Large intestine (tissue), 3 donors: ENCODE data around the gene EIF2AK2. TPM values are rescaled to one million over a fixed set of nuclear protein-coding genes. Genes with fewer than 3 reads are reported as not detected.

Experiments
- DNase-seq, 2 donors: peaks; one replicate each; pipeline versions ENCODE4 v3.0.0 to v3.0.0-alpha.2; 2013
- H3K27ac ChIP-seq: one replicate; pipeline ENCODE4 v1.5.1; 2013; ENCODE audit warnings: low read length
- H3K27me3 ChIP-seq: 2 replicates; pipeline ENCODE4 v1.6.1; 2013; ENCODE audit warnings: low read length; ENCODE audit not compliant: control insufficient read depth, insufficient read depth
- H3K36me3 ChIP-seq: 2 replicates; pipeline ENCODE4 v1.6.1; 2013; ENCODE audit warnings: low read length; ENCODE audit not compliant: control insufficient read depth, insufficient read depth
- H3K4me1 ChIP-seq: one replicate; pipeline ENCODE4 v1.6.1; 2013; ENCODE audit warnings: low read length; ENCODE audit not compliant: control insufficient read depth, insufficient read depth
- H3K4me3 ChIP-seq: one replicate; pipeline ENCODE4 v1.5.1; 2013; ENCODE audit warnings: low read length
- H3K9me3 ChIP-seq: one replicate; pipeline ENCODE4 v1.6.1; 2013; ENCODE audit warnings: mild to moderate bottlenecking, low read depth, low read length, moderate library complexity; ENCODE audit not compliant: control insufficient read depth
- WGBS: methylation state at CpG from one replicate; pipeline ENCODE4 v1.1.5; 2013; ENCODE audit warnings: low lambda C conversion rate; ENCODE audit not compliant: insufficient coverage; 5-methylcytosine and 5-hydroxymethylcytosine counted together
- polyA plus RNA-seq: library from polyadenylated mRNA; unstranded; fragments of 120-200 nt; gene quantifications from one replicate; pipeline ENCODE4 v1.2.1, GENCODE V29; 2013

Gene EIF2AK2
- polyA plus RNA-seq, 1 donor: 28.6 TPM

DNA sequence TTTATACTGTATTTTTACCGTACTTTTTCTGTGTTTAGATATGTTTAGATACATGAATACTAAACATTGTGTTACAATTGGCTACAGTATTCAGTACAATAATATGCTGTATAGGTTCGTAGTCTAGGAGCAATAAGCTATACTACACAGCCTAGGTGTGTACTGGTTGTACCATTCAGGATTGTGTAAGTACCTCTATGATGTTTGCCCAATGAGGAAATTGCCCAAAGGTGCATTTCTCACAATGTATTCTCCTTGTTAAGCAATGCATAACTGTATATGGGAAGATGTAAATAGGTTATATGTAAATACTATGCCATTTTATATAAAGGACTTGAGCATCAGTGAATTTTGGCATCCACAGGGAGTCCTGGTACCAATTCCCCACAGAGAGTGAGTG, 10.7 kb downstream of the EIF2AK2 start:
- no peaks in the 10 kb centered on the region for H3K9me3 ChIP-seq
- no peaks in the 10 kb centered on the region for H3K27me3 ChIP-seq
- no peak overlapping the region for H3K27ac ChIP-seq
- H3K4me1 ChIP-seq: peaks cover 2% of the 10 kb centered on the region
- no CpG with 5 or more reads among the region's 2 CpGs for WGBS
- H3K36me3 ChIP-seq: peaks cover 40% of the 10 kb centered on the region
- H3K4me3 ChIP-seq: no peak overlapping the region
- DNase-seq: no peak

DNA sequence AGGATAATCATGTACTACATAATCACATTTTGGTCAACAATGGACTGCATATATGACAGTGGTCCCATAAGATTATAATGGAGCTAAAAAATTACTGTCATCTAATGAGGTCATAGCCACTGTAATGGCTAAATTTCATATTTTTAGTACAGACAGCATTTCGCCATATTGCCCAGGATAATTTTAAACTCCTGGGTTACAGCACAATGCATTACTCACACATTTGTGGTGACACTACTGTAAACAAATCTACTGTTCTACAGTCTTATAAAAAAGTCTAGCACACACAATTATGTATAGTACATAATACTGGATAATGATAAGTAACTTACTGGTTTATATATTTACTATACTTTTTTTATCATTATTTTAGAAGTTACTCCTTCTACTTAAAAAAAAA, 12.8 kb downstream of the EIF2AK2 start:
- WGBS: no CpG with 5 or more reads among the region's 1 CpG
- Histone ChIP-seq H3K27ac (no peak overlapping the region), H3K4me1 (no peaks in the 10 kb centered on the region)

DNA sequence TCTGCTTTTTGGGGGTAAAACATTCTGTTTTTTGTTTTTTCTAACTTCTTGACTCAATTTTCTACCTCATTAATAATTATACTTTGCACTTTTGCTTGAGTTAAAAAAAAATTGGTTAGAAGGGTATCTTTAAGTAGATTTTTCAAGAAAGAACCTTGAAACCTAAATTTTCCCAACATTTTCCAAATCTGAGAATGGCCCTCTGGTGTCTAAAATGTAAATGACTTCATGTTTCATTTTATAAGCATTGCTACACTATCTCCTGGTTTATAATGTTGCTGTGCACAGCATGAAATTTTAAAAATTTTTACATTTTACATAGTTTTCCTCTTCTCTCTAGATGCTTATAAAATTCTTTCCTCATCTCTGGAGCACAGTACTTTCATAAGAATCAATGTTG, 14.2 kb downstream of the EIF2AK2 start:
- no peaks in the 10 kb centered on the region for H3K9me3 ChIP-seq
- H3K27ac ChIP-seq: no peak overlapping the region
- no peak overlapping the region for H3K4me3 ChIP-seq
- peaks cover 54% of the 10 kb centered on the region for H3K36me3 ChIP-seq
- no peaks in the 10 kb centered on the region for H3K4me1 ChIP-seq
- DNase-seq: no peak
- H3K27me3 ChIP-seq: no peaks in the 10 kb centered on the region

More for the DNA sequence above, 12.8 kb downstream of the EIF2AK2 start:
- H3K9me3 ChIP-seq: no peaks in the 10 kb centered on the region
- peaks cover 51% of the 10 kb centered on the region for H3K36me3 ChIP-seq
- no peak for DNase-seq
- no peaks in the 10 kb centered on the region for H3K27me3 ChIP-seq
- no peak overlapping the region for H3K4me3 ChIP-seq

DNA sequence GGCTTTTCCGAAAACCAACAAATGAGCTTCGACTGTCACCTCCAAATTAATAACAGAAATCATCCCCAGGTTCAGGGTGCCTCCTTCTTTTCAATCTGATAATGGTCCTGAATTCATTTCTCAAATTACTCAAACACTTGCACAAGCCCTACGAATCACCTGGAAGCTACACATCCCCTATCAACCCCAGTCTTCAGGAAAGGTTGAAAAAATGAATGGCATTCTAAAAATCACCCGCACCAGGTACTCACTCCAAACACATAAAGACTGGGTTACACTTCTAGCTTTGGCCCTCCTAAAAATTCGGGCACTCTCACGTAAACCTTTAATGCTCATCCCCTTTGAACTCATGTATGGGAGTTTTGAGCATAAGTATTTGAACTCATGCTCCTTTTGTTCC, 23.9 kb downstream of the EIF2AK2 start:
- Histone ChIP-seq H3K27ac (no peak overlapping the region), H3K36me3 (peaks cover 80% of the 10 kb centered on the region), H3K27me3 (no peaks in the 10 kb centered on the region), H3K4me1 (no peaks in the 10 kb centered on the region), H3K4me3 (no peak overlapping the region), H3K9me3 (no peaks in the 10 kb centered on the region)
- WGBS: 100% methylated on average over 1 of the region's 6 CpGs
- DNase-seq: no peak

DNA sequence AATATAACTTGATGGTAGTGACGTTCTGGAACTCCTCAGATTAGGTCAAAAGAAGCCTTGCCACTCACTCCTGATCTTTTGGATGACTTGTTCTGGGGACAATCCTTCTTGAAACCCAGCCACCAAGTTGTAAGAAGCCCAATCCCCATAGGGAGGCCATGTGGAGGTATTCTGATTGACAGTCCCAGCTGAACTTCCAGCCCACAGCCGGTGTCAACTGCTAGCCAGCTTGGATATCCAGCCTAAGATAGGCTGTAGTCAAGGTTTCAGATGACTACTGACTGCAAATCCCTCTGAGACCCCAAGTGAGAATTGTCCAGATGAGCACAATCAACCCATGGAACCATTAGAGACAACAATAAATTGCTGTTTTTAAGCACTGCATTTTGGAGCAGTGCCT, 31.4 kb downstream of the EIF2AK2 start:
- Histone ChIP-seq H3K36me3 (peaks cover 56% of the 10 kb centered on the region), H3K4me3 (no peak overlapping the region), H3K27ac (no peak overlapping the region), H3K27me3 (no peaks in the 10 kb centered on the region), H3K9me3 (no peaks in the 10 kb centered on the region), H3K4me1 (no peaks in the 10 kb centered on the region)
- DNase-seq: no peak
- WGBS: 100% methylated on average over 1 of the region's 2 CpGs

- Histone ChIP-seq H3K4me1 (peaks cover 5% of the 10 kb centered on the region), H3K9me3 (no peaks in the 10 kb centered on the region), H3K4me3 (no peak overlapping the region), H3K27ac (peak overlapping the region; percentile 72), H3K27me3 (no peaks in the 10 kb centered on the region), H3K36me3 (peaks cover 50% of the 10 kb centered on the region)
- peak; percentile 58 to 86 for DNase-seq
- no CpG with 5 or more reads among the region's 5 CpGs for WGBS
Measured at GRCh38 chr2:37119157-37119556, 37.6 kb downstream of the EIF2AK2 start.

GRCh38 chr2:37117566-37117965, 39.2 kb downstream of the EIF2AK2 start:
- Histone ChIP-seq H3K27ac (no peak overlapping the region), H3K36me3 (peaks cover 49% of the 10 kb centered on the region), H3K4me1 (peaks cover 5% of the 10 kb centered on the region), H3K4me3 (no peak overlapping the region), H3K9me3 (no peaks in the 10 kb centered on the region), H3K27me3 (no peaks in the 10 kb centered on the region)
- no CpG with 5 or more reads among the region's 1 CpG for WGBS
- no peak for DNase-seq

GRCh38 chr2:37111958-37112357, 44.8 kb downstream of the EIF2AK2 start:
- WGBS: no CpG with 5 or more reads among the region's 2 CpGs
- H3K9me3 ChIP-seq: no peaks in the 10 kb centered on the region
- H3K27me3 ChIP-seq: no peaks in the 10 kb centered on the region
- no peak for DNase-seq
- H3K4me3 ChIP-seq: no peak overlapping the region
- H3K27ac ChIP-seq: no peak overlapping the region
- H3K4me1 ChIP-seq: no peaks in the 10 kb centered on the region
- peaks cover 44% of the 10 kb centered on the region for H3K36me3 ChIP-seq

DNA sequence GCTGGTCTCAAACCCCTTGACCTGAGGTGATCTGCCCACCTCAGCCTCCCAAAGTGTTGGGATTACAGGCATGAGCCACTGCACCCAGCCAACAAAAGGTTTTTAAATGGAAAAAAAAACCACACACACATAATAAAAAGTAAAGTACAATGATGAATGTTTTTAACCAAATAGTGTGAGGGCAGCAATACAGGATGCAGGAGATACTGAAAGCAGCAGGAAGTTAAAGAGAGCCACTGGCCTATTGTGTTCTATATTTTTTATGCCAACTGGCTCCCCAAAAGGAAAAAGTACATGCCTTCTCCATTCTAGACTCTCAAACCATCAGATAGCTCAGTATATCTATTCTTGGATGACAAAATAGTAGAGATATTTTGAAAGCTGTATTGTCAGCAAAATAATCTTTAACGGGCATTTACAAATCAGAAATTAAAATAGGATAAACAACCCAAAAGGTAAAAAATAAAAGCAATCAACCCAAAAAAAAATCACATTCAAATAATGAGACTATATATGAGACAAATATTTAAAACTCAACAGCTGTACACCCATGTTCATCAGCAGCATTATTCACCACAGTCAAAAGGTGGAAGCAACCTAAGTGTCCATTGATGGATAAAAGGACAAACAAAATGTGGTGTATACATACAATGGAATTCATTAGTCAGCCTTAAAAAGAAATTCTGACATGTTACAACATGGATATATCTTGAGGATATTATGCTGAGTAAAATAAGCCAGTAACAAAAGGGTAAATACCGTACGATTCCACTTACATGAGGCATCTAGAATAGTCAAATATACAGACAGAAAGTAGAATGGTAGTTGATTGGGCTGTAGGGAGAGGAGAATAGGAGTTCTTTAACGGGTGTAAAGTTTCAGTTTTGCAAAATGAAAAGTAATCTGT, 46.2 kb downstream of the EIF2AK2 start:
- no peak overlapping the region for H3K27ac ChIP-seq
- no peak for DNase-seq
- WGBS: 96% methylated on average over 4 of the region's 4 CpGs
- peaks cover 40% of the 10 kb centered on the region for H3K36me3 ChIP-seq
- H3K9me3 ChIP-seq: no peaks in the 10 kb centered on the region
- H3K4me1 ChIP-seq: no peaks in the 10 kb centered on the region
- no peak overlapping the region for H3K4me3 ChIP-seq
- H3K27me3 ChIP-seq: no peaks in the 10 kb centered on the region

DNA sequence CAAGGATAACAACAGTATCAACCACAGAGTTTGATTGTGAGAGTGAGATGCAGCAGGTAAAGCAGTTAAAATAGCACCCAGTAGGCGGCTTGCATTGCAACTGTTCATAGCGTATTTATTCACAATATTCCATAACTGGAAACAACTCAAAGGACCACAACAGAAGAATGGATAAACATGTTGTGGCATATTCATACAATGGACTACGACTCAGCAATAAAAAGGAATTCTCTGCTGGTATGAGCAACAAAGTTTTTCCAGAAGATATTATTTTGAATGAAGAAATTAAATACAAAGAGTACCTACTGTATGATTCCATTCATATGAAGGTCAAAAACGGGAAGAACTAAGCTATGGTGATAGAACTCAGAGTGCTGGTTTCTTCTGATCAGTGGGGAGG, 47.3 kb downstream of the EIF2AK2 start:
- no peaks in the 10 kb centered on the region for H3K27me3 ChIP-seq
- DNase-seq: no peak
- no peaks in the 10 kb centered on the region for H3K4me1 ChIP-seq
- H3K27ac ChIP-seq: no peak overlapping the region
- H3K9me3 ChIP-seq: no peaks in the 10 kb centered on the region
- H3K4me3 ChIP-seq: no peak overlapping the region
- H3K36me3 ChIP-seq: peaks cover 39% of the 10 kb centered on the region
- WGBS: 100% methylated on average over 1 of the region's 4 CpGs

DNA sequence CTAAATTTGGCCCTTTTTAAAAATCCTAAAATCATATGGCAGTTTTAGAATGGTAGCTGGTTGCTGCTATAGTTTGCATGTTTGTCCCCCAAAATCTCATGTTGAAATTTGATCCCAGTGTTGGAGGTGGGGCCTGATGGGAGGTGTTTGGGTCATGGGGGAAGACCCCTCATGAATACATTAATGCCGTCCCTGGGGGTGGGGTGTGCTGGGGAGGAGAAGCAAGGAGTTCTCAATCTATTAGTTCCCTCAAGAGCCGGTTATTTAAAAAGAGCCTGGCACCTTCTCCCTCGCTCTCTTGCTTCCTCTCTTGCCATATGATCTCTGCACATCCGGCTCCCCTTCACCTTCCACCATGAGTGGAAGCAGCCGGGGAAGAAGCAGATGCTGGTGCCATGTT, 51.6 kb downstream of the EIF2AK2 start:
- Histone ChIP-seq H3K36me3 (peaks cover 49% of the 10 kb centered on the region), H3K4me1 (no peaks in the 10 kb centered on the region), H3K4me3 (no peak overlapping the region), H3K27me3 (no peaks in the 10 kb centered on the region), H3K27ac (no peak overlapping the region), H3K9me3 (no peaks in the 10 kb centered on the region)
- no peak for DNase-seq
- WGBS: no CpG with 5 or more reads among the region's 5 CpGs
